Brain microvascular endothelial cell (primary cell): ENCODE results near the gene SPATA2L.

Experiments used
- DNase-seq: peaks from one replicate; pipeline ENCODE4 v3.0.0-alpha.2; 2020
- H3K27ac ChIP-seq: fragments of 250-450 bp; sonication (Bioruptor Pico); 2 replicates; pipeline ENCODE4 v1.5.1; 2020; ENCODE audit warnings: mild to moderate bottlenecking, moderate library complexity
- H3K27me3 ChIP-seq: fragments of 250-450 bp; sonication (Bioruptor Pico); replicated peaks from 2 replicates; pipeline ENCODE4 v1.5.1; 2020; ENCODE audit warnings: mild to moderate bottlenecking
- H3K36me3 ChIP-seq: fragments of 250-450 bp; sonication (Bioruptor Pico); replicated peaks from 2 replicates; pipeline ENCODE4 v1.5.1; 2020; ENCODE audit warnings: mild to moderate bottlenecking
- H3K4me3 ChIP-seq: 2 replicates; pipeline ENCODE4 v1.5.1; 2011; ENCODE audit warnings: low read depth, mild to moderate bottlenecking, control low read depth, low read length, moderate library complexity
- CTCF ChIP-seq: IDR thresholded peaks from 2 replicates; pipeline ENCODE4 v1.5.1; 2011; ENCODE audit warnings: low read depth, mild to moderate bottlenecking, moderate library complexity, low read length, control low read depth, inconsistent platforms; ENCODE audit errors: missing control alignments
- in situ Hi-C: cut with HindIII; loops from 2 replicates; pipeline ENCODE4 v1.10.0; 2017; ENCODE audit warnings: low sequenced_read_pairs, low pct_ligation_motif_present

SPATA2L gene

GRCh38 chr16:89710709-89711564 lies 9.4 kb upstream of the SPATA2L start:
- Histone ChIP-seq H3K36me3 (no peaks in the 10 kb centered on the region), H3K4me3 (no peak overlapping the region), H3K27me3 (no peaks in the 10 kb centered on the region), H3K27ac (no peak overlapping the region)
- in situ Hi-C loops: no loop called here
- TF ChIP-seq CTCF: no peak
- no peak for DNase-seq

DNA sequence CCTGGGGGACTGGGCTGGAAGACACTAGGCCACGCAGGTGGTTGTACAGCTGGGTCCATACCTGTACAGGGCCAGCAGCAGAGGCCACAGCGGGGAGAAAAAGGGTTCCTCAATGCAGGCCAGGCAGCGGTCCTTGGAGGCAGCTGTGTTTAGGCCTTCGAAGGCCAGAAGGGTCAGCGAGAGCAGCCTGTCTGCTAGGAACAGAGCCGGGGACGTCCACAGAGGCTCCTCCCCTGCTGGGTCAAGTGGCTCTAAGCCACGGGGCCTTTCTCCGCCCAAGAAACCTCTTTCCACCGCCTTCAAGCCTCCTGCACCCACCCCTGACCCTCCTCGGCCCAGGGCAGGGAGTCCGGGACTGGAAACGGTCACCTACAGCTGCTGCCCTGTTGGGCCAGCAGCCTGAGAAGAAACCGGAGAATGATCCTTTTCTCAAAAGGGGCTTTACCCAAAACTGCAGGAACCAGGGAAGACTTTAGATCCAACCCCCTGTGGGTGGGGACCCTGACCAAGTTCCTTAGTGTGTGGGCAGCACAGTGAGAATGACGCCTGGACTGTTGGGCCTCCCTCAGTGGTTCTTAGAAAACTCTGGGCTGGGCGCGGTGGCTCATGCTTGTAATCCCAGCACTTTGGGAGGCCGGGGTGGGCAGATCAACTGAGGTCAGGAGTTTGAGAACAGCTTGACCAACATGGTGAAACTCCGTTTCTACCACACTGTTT lies 8.4 kb upstream of the SPATA2L start:
- H3K4me3 ChIP-seq: no peak overlapping the region
- in situ Hi-C loops: no loop called here
- no peaks in the 10 kb centered on the region for H3K36me3 ChIP-seq
- no peak for TF ChIP-seq CTCF
- DNase-seq: no peak
- no peaks in the 10 kb centered on the region for H3K27me3 ChIP-seq
- no peak overlapping the region for H3K27ac ChIP-seq

GRCh38 chr16:89709166-89709565 lies 7.7 kb upstream of the SPATA2L start:
- no peaks in the 10 kb centered on the region for H3K36me3 ChIP-seq
- no peak for TF ChIP-seq CTCF
- in situ Hi-C loops: no loop called here

DNA sequence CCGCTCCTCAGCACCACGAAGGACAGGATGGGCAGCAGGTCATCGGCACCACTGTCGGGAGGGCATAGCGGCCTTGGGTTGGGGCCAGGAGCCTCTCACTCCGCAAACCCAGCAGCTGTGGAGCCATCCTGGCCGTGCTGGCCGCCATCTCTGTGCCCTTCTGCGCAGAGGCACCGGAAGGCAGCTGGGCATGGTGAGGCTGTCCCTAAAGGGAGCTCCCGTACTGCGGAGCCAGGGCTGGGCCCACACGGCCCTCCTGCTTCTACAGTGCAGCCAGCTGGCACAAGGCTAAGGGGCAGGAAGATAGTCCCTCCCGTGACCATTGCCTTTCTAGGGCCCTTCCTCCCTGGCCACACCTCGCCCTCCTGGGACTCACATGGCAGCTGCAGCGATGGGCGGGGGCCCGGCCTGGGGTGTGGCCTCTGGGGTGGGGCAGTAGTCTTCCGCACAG lies 7.0 kb upstream of the SPATA2L start:
- H3K27me3 ChIP-seq: no peaks in the 10 kb centered on the region
- no peak for DNase-seq
- in situ Hi-C loops: no loop called here
- H3K4me3 ChIP-seq: no peak overlapping the region
- H3K27ac ChIP-seq: no peak overlapping the region
- TF ChIP-seq CTCF: no peak
- no peaks in the 10 kb centered on the region for H3K36me3 ChIP-seq

More at GRCh38 chr16:89709166-89709565, 7.7 kb upstream of the SPATA2L start:
- Histone ChIP-seq H3K27ac (no peak overlapping the region), H3K27me3 (no peaks in the 10 kb centered on the region), H3K4me3 (no peak overlapping the region)
- DNase-seq: no peak

- in situ Hi-C loops: no loop called here
- Histone ChIP-seq H3K27me3 (no peaks in the 10 kb centered on the region), H3K27ac (no peak overlapping the region), H3K4me3 (no peak overlapping the region), H3K36me3 (no peaks in the 10 kb centered on the region)
- TF ChIP-seq CTCF: no peak
- no peak for DNase-seq
Observed at GRCh38 chr16:89707695-89708094, 6.2 kb upstream of the SPATA2L start.
